ENCODE measurements around the gene PDE3B. TPM values are rescaled to one million over a fixed set of nuclear protein-coding genes. Genes with fewer than 3 reads are reported as not detected.

The PDE3B gene
- polyA plus RNA-seq, 1 donor (not counting 4 experiments of a cell fraction or from before 2014, with no cell fraction given): 0.01 TPM

DNA sequence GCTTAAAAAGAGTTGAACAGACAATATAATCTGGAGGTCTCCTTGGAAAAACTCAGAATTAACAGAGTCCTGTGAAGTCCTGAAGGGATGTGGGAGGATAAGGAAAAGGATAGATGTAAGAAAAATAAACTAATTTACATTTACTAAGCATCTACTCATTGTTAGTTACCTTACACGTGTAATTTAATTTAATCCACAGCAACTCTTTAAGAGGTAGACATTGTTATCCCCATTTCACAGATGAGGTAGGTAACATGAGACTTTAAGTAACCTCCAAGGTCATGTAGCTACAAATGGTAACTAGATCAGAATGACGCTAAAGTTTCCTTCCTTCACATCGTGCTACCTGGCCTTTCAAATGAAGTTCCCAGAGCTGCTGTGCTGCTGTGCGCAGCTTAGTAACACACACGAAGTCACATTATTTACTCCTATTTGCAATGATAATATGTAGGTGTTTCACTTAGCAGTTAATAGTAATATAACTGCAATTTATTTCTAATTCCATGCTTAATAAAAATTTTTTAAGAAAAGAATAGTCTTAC is 5.7 kb upstream of the PDE3B start:
- H3K4me3 ChIP-seq (ENCODE audit: control insufficient read depth in 2 of 3, extremely low read depth in 1 of 3, insufficient read depth in 2 of 3, low read depth in 1 of 3, low read length in 3 of 3): no peak overlapping the region
- no peaks in the 10 kb centered on the region for H3K79me2 ChIP-seq (ENCODE audit: control insufficient read depth, insufficient read depth, low read length)
- H2AFZ ChIP-seq (ENCODE audit: control insufficient read depth, low read length): no peak overlapping the region
- H3K27me3 ChIP-seq (ENCODE audit: control insufficient read depth, extremely low read depth, insufficient read depth, low read length): peaks cover 8% of the 10 kb centered on the region
- H3K27ac ChIP-seq (ENCODE audit: control insufficient read depth, insufficient read depth, low read length): no peak overlapping the region
- H3K9me3 ChIP-seq (ENCODE audit: control insufficient read depth, low read depth, low read length): no peaks in the 10 kb centered on the region
- H3K36me3 ChIP-seq (ENCODE audit: control insufficient read depth in 2 of 2, extremely low read depth in 1 of 2, insufficient read depth in 2 of 2, low read length in 2 of 2): no peaks in the 10 kb centered on the region
- no peak overlapping the region for H3K4me2 ChIP-seq (ENCODE audit: control insufficient read depth, extremely low read depth, insufficient read depth, low read depth, low read length)
- no peak for DNase-seq (ENCODE audit: low read depth, low spot score)
- TF ChIP-seq EZH2 (IDR thresholded peaks at IDR 0.05; ENCODE audit: low read length): no peak
- no peak for TF ChIP-seq CTCF (optimal IDR thresholded peaks at IDR 0.05 in 1 of 3, IDR thresholded peaks at IDR 0.05 in 1 of 3, conservative IDR thresholded peaks at IDR 0.05 in 1 of 3; ENCODE audit: extremely low read depth in 1 of 3, insufficient read depth in 2 of 3, low read length in 3 of 3)
- H3K4me1 ChIP-seq (ENCODE audit: control insufficient read depth, extremely low read depth, insufficient read depth, low read length): no peaks in the 10 kb centered on the region
- no peaks in the 10 kb centered on the region for H4K20me1 ChIP-seq (ENCODE audit: control insufficient read depth, extremely low read depth, insufficient read depth, low read length)
- FAIRE-seq: no peak
- dilution Hi-C loops (cut with MboI; ENCODE audit: extremely low pct_ligation_motif_present, low sequenced_read_pairs): no loop called here
- no peak overlapping the region for H3K9ac ChIP-seq (ENCODE audit: control insufficient read depth, extremely low read depth, insufficient read depth, low read length)
- no peaks in the 10 kb centered on the region for H3K9me1 ChIP-seq (ENCODE audit: control insufficient read depth, extremely low read depth, insufficient read depth, low read length)

- Histone ChIP-seq H3K79me2 (ENCODE audit: control insufficient read depth, insufficient read depth, low read length) (no peaks in the 10 kb centered on the region), H3K9me1 (ENCODE audit: control insufficient read depth, extremely low read depth, insufficient read depth, low read length) (no peaks in the 10 kb centered on the region), H3K36me3 (ENCODE audit: control insufficient read depth in 2 of 2, extremely low read depth in 1 of 2, insufficient read depth in 2 of 2, low read length in 2 of 2) (no peaks in the 10 kb centered on the region), H3K4me1 (ENCODE audit: control insufficient read depth, extremely low read depth, insufficient read depth, low read length) (no peaks in the 10 kb centered on the region), H3K27ac (ENCODE audit: control insufficient read depth, insufficient read depth, low read length) (no peak overlapping the region), H4K20me1 (ENCODE audit: control insufficient read depth, extremely low read depth, insufficient read depth, low read length) (no peaks in the 10 kb centered on the region), H3K9ac (ENCODE audit: control insufficient read depth, extremely low read depth, insufficient read depth, low read length) (no peak overlapping the region), H2AFZ (ENCODE audit: control insufficient read depth, low read length) (no peak overlapping the region), H3K9me3 (ENCODE audit: control insufficient read depth, low read depth, low read length) (no peaks in the 10 kb centered on the region), H3K27me3 (ENCODE audit: control insufficient read depth, extremely low read depth, insufficient read depth, low read length) (peaks cover 14% of the 10 kb centered on the region), H3K4me2 (ENCODE audit: control insufficient read depth, extremely low read depth, insufficient read depth, low read depth, low read length) (no peak overlapping the region), H3K4me3 (ENCODE audit: control insufficient read depth in 2 of 3, extremely low read depth in 1 of 3, insufficient read depth in 2 of 3, low read depth in 1 of 3, low read length in 3 of 3) (no peak overlapping the region)
- DNase-seq (ENCODE audit: low read depth, low spot score): no peak
- FAIRE-seq: no peak
- TF ChIP-seq EZH2 (IDR thresholded peaks at IDR 0.05; ENCODE audit: low read length): no peak
- no peak for TF ChIP-seq CTCF (optimal IDR thresholded peaks at IDR 0.05 in 1 of 3, IDR thresholded peaks at IDR 0.05 in 1 of 3, conservative IDR thresholded peaks at IDR 0.05 in 1 of 3; ENCODE audit: extremely low read depth in 1 of 3, insufficient read depth in 2 of 3, low read length in 3 of 3)
- dilution Hi-C loops (cut with MboI; ENCODE audit: extremely low pct_ligation_motif_present, low sequenced_read_pairs): no loop called here
Measured at GRCh38 chr11:14638561-14638960, 5.0 kb upstream of the PDE3B start.

All from keratinocyte (primary cell).